RWPE1 (cell line): Measurements from ENCODE around the gene KRTAP3-1.
A peak's percentile ranks its signal among the peaks of the same experiment; 100 is the strongest.

Experiments
- CTCF ChIA-PET: fragments of 350-600 bp; sonication (Branson Sonifier 250); formaldehyde crosslinking; extraction: SDS; loops from one replicate; lab custom pipeline; 2021; lab: Yijun Ruan, JAX
- POLR2A ChIA-PET: fragments of 400-600 bp; formaldehyde crosslinking; extraction: SDS; loops from one replicate; lab custom pipeline; 2020; ENCODE audit warnings: antibody characterized with exemption; ENCODE audit not compliant: low non-redundant PET; lab: Yijun Ruan, JAX
- DNase-seq: peaks from one replicate; pipeline ENCODE4 v3.0.0; 2012; ENCODE audit warnings: low spot score
- H3K27ac ChIP-seq: fragments of 450-650 bp; 2 replicates; pipeline ENCODE4 v1.5.1; 2017
- TF ChIP-seq, protein P1 (sequence below): fragments of 450-650 bp; conservative IDR thresholded peaks from 2 replicates; pipeline ENCODE4 v1.5.1; 2017; ENCODE audit warnings: low read depth, mild to moderate bottlenecking

Gene KRTAP3-1

GRCh38 chr17:41026715-41027471 lies 18.0 kb upstream of the KRTAP3-1 start, which contains the start of gene KRTAP1-5:
Gene KRTAP1-5, minus strand, starts transcription at chr17:41027208. Its CDS starts 53 bp downstream, at chr17:41027155.
- ChIA-PET CTCF (interaction anchor here (0.6 kb wide), 1 partner anchor 1400 kb away, joined by 3 read pairs; the partner anchor contains the start of gene PPP1R1B), POLR2A (no interaction called here)
- DNase-seq = no peak
- TF ChIP-seq, protein P1, sequence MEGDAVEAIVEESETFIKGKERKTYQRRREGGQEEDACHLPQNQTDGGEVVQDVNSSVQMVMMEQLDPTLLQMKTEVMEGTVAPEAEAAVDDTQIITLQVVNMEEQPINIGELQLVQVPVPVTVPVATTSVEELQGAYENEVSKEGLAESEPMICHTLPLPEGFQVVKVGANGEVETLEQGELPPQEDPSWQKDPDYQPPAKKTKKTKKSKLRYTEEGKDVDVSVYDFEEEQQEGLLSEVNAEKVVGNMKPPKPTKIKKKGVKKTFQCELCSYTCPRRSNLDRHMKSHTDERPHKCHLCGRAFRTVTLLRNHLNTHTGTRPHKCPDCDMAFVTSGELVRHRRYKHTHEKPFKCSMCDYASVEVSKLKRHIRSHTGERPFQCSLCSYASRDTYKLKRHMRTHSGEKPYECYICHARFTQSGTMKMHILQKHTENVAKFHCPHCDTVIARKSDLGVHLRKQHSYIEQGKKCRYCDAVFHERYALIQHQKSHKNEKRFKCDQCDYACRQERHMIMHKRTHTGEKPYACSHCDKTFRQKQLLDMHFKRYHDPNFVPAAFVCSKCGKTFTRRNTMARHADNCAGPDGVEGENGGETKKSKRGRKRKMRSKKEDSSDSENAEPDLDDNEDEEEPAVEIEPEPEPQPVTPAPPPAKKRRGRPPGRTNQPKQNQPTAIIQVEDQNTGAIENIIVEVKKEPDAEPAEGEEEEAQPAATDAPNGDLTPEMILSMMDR = no peak
- peak within 1 kb of the TSS; percentile 27; the same call in 1 of the 2 replicates for H3K27ac ChIP-seq

- ChIA-PET POLR2A (no interaction called here), CTCF (no interaction called here)
- no peak overlapping the region for H3K27ac ChIP-seq
- no peak for DNase-seq
- TF ChIP-seq, protein P1 = no peak
Measured at GRCh38 chr17:41024697-41025096, 15.8 kb upstream of the KRTAP3-1 start.

GRCh38 chr17:41020336-41020735 lies 11.4 kb upstream of the KRTAP3-1 start:
- no peak overlapping the region for H3K27ac ChIP-seq
- POLR2A ChIA-PET = no interaction called here
- DNase-seq = no peak
- TF ChIP-seq, protein P1 = no peak
- CTCF ChIA-PET = interaction anchor here (1.1 to 1.2 kb wide), 2 partner anchors 38 to 303 kb away, joined by 3 to 4 read pairs; no protein-coding TSS in a partner anchor

- POLR2A ChIA-PET = no interaction called here
- TF ChIP-seq, protein P1 = no peak
- CTCF ChIA-PET = interaction anchor here (0.6 to 1.1 kb wide), 2 partner anchors 33 to 39 kb away, joined by 3 read pairs; no protein-coding TSS in a partner anchor
- H3K27ac ChIP-seq = no peak overlapping the region
- DNase-seq = no peak
Measured at GRCh38 chr17:41019415-41019814, 10.5 kb upstream of the KRTAP3-1 start.

DNA sequence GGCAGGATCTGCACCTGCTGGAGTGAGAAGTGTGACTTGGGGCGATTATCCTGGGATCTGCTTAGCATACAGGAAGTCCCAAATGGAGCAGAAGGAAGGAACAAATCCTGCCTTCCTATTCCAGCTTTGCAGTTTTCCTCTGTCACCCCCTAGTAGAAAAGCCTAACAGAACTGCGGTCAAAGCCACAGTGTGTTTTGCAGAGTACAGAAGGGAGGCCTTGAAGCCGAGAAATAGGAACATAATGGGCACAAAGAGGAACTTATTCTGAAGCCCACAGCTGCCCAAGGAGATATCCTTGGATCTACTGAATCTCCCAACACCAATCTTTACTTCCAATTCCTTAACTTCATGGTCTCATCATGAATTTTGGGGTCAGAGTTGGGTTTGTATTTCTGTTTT lies 9.6 kb upstream of the KRTAP3-1 start:
- ChIA-PET CTCF (interaction anchor here (0.7 kb wide), 1 partner anchor 387 kb away, joined by 3 read pairs; no protein-coding TSS in a partner anchor), POLR2A (no interaction called here)
- H3K27ac ChIP-seq = no peak overlapping the region
- no peak for DNase-seq
- TF ChIP-seq, protein P1 = no peak

- CTCF ChIA-PET = no interaction called here
Measured at GRCh38 chr17:41016578-41017215, 7.8 kb upstream of the KRTAP3-1 start.

More at GRCh38 chr17:41016578-41017215, 7.8 kb upstream of the KRTAP3-1 start:
- POLR2A ChIA-PET = no interaction called here
- TF ChIP-seq, protein P1 = no peak
- no peak overlapping the region for H3K27ac ChIP-seq
- no peak for DNase-seq
